Activated naive CD4-positive, alpha-beta T cell treated with anti-CD3 and anti-CD28 coated beads, Interleukin-2, amount 50 U/mL, for 24 hours (primary cell): ENCODE measurements around the gene MUCL1.
A peak's percentile ranks its signal among the peaks of the same experiment; 100 is the strongest.
"Not testable (repeated sequence)": the region's sequence is repeated elsewhere in the genome, so short reads cannot be mapped to it uniquely, and the experiment has no call there.

Experiments
- H3K27ac Mint-ChIP-seq: one replicate; pipeline ENCODE4 v1.8.0; 2021; ENCODE audit warnings: mild to moderate bottlenecking, mixed read lengths
- H3K27me3 Mint-ChIP-seq: one replicate; pipeline ENCODE4 v1.8.0; 2021; ENCODE audit warnings: mixed read lengths
- H3K36me3 Mint-ChIP-seq: one replicate; pipeline ENCODE4 v1.8.0; 2021; ENCODE audit warnings: mixed read lengths
- H3K4me1 Mint-ChIP-seq: one replicate; pipeline ENCODE4 v1.8.0; 2021; ENCODE audit warnings: mixed read lengths
- H3K4me3 Mint-ChIP-seq: one replicate; pipeline ENCODE4 v1.8.0; 2021; ENCODE audit warnings: mild to moderate bottlenecking, mixed read lengths
- H3K9me3 Mint-ChIP-seq: one replicate; pipeline ENCODE4 v1.8.0; 2021; ENCODE audit warnings: mixed read lengths

MUCL1 gene

DNA sequence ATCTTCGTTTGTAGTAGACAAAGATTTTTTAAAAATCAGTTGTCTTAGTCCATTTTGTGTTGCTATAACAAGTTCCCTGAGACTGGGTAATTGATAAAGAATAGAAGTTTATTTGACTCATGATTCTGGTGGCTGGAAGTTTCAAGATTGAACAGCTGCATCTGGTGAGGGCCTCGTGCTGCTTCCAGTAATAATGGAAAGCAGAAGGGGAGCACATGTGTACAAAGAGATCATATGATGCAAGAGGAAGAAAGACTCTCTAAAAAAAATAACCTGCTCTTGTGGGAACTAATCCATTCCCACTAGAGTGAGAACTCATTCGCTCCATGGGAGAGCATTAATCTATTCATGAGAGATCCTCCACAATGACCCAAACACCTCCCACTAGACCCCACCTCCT lies 24.8 kb downstream of the MUCL1 start:
- Mint-ChIP-seq H3K27ac (peak overlapping the region; percentile 59), H3K4me1 (peaks cover 7% of the 10 kb centered on the region), H3K36me3 (no peaks in the 10 kb centered on the region)

DNA sequence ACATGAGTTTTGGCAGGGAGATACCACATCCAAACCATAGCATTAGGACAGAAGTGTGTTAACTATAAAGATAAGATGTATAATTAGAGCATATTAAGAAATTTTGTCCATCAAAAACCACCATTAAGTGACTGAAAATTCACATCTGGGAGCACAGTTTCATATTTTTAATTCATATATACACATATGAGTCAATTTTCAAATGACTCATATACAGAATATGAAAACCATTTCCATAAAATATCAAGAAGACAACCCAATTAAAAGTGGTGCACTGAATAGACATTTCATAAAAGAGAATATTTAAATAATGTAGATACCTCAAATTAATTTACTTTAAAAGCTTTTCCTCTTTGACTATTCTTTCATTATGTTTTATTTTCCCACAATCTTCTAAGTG lies 25.3 kb downstream of the MUCL1 start:
- Mint-ChIP-seq H3K4me3 (no peak overlapping the region), H3K27ac (peak overlapping the region; percentile 59)

More for the DNA sequence above, 24.8 kb downstream of the MUCL1 start:
- Mint-ChIP-seq H3K27me3 (no peaks in the 10 kb centered on the region), H3K9me3 (no peaks in the 10 kb centered on the region), H3K4me3 (no peak overlapping the region)

DNA sequence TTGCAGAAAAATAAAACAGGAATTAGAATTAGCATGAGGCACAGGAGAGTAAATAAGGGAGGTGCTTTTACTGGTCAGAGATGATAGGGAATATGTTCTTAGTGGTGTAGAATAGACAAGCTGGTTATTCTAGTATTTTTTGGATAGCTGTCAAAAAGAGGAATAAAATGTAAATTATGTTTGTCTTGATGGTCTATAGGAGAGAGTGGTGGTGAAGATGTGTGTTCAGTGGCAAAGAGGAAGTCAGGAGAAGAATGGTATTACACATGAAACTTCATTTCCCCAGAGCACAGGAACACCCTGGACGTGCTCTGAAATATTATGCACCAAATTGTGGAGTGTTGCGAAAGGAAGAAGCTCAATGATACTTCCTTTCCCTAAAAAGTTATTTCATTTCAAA lies 27.8 kb downstream of the MUCL1 start:
- Mint-ChIP-seq H3K27me3 (no peaks in the 10 kb centered on the region), H3K4me3 (no peak overlapping the region)

More for the DNA sequence above, 25.3 kb downstream of the MUCL1 start:
- Mint-ChIP-seq H3K9me3 (no peaks in the 10 kb centered on the region), H3K36me3 (no peaks in the 10 kb centered on the region), H3K27me3 (no peaks in the 10 kb centered on the region), H3K4me1 (peaks cover 7% of the 10 kb centered on the region)

DNA sequence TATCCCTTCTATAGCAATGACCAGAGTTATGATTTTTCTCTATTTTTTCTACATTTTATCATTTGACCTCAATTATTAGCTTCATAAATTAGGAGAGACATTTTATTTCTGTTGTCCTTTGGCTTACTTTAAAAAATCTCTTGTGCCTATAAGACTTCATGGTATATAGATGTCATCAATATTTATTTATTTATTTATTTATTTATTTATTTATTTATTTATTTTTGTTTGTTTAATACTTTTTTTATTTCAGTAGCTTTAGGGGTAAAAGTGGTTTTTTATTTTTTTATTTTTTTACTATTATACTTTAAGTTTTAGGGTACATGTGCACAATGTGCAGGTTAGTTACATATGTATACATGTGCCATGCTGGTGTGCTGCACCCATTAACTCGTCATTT lies 28.3 kb downstream of the MUCL1 start:
- H3K9me3 Mint-ChIP-seq, H3K4me3 Mint-ChIP-seq, H3K27ac Mint-ChIP-seq, H3K27me3 Mint-ChIP-seq, H3K4me1 Mint-ChIP-seq, H3K36me3 Mint-ChIP-seq: not testable (repeated sequence)

More for the DNA sequence above, 27.8 kb downstream of the MUCL1 start:
- Mint-ChIP-seq H3K4me1 (peaks cover 7% of the 10 kb centered on the region), H3K27ac (no peak overlapping the region), H3K9me3 (no peaks in the 10 kb centered on the region), H3K36me3 (no peaks in the 10 kb centered on the region)

DNA sequence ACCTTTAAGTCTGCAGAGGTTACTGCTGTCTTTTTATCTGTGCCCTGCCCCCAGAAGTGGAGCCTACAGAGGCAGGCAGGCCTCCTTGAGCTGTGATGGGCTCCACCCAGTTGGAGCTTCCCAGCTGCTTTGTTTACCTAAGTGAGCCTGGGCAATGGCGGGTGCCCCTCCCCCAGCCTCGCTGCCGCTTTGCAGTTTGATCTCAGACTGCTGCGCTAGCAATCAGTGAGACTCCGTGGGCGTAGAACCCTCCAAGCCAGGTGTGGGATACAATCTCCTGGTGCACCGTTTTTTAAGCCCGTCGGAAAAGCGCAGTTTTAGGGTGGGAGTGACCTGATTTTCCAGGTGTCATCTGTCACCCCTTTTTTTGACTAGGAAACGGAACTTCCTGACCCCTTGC lies 34.1 kb downstream of the MUCL1 start:
- H3K27ac Mint-ChIP-seq, H3K27me3 Mint-ChIP-seq, H3K4me3 Mint-ChIP-seq, H3K4me1 Mint-ChIP-seq, H3K9me3 Mint-ChIP-seq, H3K36me3 Mint-ChIP-seq: not testable (repeated sequence)

DNA sequence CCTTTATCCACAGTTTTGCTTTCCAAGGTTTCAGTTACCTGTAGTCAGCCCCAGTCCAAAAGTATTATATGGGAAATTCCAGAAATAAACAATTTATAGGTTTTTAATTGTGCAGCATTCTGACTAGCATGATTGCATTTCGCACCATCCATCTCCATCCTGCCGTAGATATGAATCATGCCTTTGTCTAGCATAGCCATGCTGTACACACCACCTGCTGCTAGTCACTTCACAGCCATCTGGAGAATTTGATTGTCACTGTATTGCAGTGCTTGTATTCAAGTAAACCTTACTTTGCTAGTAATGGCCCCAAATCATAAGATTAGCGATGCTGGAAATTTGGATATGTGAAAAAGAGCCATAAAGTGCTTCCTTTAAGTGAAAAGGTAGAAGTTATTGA lies 36.0 kb downstream of the MUCL1 start:
- peaks cover 4% of the 10 kb centered on the region for H3K4me1 Mint-ChIP-seq
- H3K36me3 Mint-ChIP-seq = no peaks in the 10 kb centered on the region
- no peaks in the 10 kb centered on the region for H3K9me3 Mint-ChIP-seq
- H3K27me3 Mint-ChIP-seq = no peaks in the 10 kb centered on the region
- no peak overlapping the region for H3K27ac Mint-ChIP-seq
- no peak overlapping the region for H3K4me3 Mint-ChIP-seq

DNA sequence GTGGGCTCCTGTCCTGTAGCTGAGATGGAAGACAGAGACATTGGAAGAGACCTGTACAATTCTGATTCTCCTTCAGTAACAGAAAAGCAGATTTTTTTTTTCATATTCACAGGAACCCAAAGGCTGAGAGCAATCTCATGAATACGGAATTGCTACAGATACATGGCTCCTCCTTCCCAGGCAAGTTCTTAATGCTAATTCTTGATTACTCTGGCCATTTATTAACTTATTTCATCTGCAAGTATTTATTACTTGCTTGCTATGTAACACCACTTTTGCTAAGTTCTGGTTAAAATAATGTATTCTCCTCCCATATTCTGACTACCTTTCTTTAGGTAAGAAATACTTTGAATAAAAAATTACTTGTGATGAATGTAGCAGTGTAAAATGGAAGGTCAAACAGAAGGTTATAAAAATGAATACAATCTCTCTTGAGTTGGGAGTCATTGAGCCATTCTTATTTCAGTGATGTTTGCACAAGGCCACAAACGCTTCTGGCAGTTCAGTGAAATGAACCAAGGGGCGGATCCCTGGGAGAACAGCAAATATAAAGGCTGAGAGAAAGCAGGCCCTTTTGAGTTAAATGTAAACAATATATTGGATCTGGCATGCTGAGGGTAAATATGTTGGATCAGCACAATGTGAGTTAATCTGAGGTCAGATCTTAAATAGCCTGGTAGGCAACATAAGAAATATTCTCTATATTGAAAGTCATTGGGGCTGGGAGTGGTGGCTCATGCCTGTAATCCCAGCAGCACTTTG lies 37.6 kb downstream of the MUCL1 start:
- Mint-ChIP-seq H3K4me1 (peaks cover 4% of the 10 kb centered on the region), H3K9me3 (no peaks in the 10 kb centered on the region), H3K27me3 (no peaks in the 10 kb centered on the region), H3K36me3 (no peaks in the 10 kb centered on the region), H3K4me3 (no peak overlapping the region), H3K27ac (no peak overlapping the region)
